Measurements from ENCODE around the gene KRTAP12-2.
"Not testable (repeated sequence)": the region's sequence is repeated elsewhere in the genome, so short reads cannot be mapped to it uniquely, and the experiment has no call there.

Gene KRTAP12-2

DNA sequence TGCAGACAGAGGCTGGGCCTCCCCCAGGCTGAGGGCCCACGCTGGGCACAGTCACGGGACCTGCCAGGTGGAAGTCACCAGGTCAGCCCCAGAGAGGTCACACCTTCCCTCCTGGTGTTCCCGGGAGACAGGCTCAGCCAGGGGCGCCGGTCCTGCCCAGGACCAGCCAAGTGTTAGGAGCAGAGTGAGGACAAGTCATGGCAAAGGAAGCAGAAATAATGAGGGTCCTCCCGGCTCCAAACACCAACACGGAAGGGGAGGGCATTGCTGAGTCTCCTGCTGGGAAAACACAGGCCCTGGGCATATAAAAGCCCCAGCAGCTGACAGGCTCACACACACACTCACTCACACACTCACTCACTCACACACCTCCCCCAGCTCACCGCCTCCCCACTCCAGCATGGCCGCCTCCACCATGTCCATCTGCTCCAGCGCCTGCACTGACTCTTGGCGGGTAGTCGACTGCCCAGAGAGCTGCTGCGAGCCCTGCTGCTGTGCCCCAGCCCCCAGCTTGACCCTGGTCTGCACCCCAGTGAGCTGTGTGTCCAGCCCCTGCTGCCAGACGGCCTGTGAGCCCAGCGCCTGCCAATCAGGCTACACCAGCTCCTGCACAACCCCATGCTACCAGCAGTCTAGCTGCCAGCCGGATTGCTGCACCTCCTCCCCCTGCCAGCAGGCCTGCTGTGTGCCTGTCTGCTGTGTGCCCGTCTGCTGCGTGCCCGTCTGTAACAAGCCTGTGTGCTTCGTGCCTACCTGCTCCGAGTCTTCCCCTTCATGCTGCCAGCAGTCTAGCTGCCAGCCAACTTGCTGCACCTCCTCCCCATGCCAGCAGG is 29.5 kb downstream of the KRTAP12-2 start, which contains the start of gene KRTAP10-10:
Gene KRTAP10-10 (plus strand): TSS at position 339 of the 833 bp plus-strand sequence. CDS start 62 bp downstream, at position 401.
- Histone ChIP-seq H3K4me1 (ENCODE audit: control insufficient read depth, insufficient read depth, low read length) (no peaks in the 10 kb centered on the region), H3K27me3 (ENCODE audit: control insufficient read depth, insufficient read depth, low read length) (no peaks in the 10 kb centered on the region), H3K4me3 (ENCODE audit: low read length) (no peak within 1 kb of the TSS), H3K27ac (ENCODE audit: low read depth, low read length) (no peak within 1 kb of the TSS), H3K36me3 (ENCODE audit: control insufficient read depth, insufficient read depth, low read length) (no peaks in the 10 kb centered on the region), H3K9ac (ENCODE audit: low read length) (no peak within 1 kb of the TSS)

DNA sequence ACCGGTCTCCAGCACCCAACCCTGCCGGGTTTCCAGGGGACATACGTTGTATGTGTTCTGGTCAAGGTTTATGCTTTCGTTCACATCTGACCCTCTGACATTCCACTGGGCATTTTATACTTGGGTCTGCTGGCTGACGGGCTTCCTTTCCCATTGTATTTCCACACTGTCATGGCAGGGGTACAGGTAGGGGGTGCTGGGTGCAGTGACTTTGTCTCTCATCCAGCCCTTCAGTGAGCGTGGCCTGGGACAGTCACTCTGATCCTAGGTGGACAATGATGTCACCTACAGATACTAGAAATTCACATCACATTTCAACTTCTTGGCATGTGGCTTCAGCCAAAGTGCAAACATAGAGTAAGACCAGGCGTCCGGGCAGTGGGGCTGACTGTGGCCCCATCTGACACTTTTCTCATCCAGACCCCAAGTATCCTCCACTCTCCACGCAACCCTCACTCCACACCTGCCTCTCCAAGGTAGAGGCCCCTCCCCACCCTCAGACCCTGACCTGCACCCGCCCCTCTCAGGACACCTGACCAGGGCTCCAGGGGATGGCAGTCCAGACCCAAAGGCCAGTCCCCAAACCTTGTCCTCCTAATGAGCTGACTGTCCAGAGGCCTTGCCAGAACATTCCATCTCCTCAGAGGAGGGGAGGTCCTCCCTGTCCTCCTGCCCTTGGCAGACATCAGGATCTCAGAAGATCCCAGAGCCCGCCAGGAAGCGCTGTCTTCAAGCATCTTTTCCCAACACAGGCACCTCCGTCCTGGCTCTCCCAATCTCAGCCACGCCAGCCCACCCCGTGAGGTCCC is 30.3 kb downstream of the KRTAP12-2 start:
- no peaks in the 10 kb centered on the region for H3K36me3 ChIP-seq (ENCODE audit: control insufficient read depth, insufficient read depth, low read length)
- H3K9ac ChIP-seq (ENCODE audit: low read length), result no peak overlapping the region
- H3K27ac ChIP-seq (ENCODE audit: low read depth, low read length), result no peak overlapping the region
- no peaks in the 10 kb centered on the region for H3K27me3 ChIP-seq (ENCODE audit: control insufficient read depth, insufficient read depth, low read length)
- H3K4me1 ChIP-seq (ENCODE audit: control insufficient read depth, insufficient read depth, low read length), result no peaks in the 10 kb centered on the region
- H3K4me3 ChIP-seq (ENCODE audit: low read length), result no peak overlapping the region

DNA sequence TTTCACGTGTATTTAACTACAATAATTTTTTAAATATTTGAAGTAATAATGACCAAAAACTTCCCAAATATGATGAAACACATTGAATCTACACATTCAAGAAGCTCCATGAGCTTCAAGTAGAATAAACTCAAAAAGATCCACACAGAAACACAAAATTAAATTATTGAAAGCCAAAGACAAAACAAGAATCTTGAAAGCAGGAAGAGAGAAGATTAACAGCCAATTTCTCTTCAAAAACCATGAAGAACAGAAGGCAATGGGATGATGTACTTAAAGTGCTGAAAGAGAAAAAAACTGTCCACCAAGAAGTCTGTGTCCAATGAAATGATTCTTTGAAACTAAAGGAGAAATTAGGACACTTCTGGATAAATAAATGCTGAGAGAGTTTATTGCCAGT is 34.7 kb downstream of the KRTAP12-2 start:
- Histone ChIP-seq H3K9ac (ENCODE audit: low read length) (no peak overlapping the region), H3K27me3 (ENCODE audit: control insufficient read depth, insufficient read depth, low read length) (no peaks in the 10 kb centered on the region), H3K27ac (ENCODE audit: low read depth, low read length) (no peak overlapping the region), H3K4me3 (ENCODE audit: low read length) (no peak overlapping the region), H3K36me3 (ENCODE audit: control insufficient read depth, insufficient read depth, low read length) (no peaks in the 10 kb centered on the region), H3K4me1 (ENCODE audit: control insufficient read depth, insufficient read depth, low read length) (no peaks in the 10 kb centered on the region)

DNA sequence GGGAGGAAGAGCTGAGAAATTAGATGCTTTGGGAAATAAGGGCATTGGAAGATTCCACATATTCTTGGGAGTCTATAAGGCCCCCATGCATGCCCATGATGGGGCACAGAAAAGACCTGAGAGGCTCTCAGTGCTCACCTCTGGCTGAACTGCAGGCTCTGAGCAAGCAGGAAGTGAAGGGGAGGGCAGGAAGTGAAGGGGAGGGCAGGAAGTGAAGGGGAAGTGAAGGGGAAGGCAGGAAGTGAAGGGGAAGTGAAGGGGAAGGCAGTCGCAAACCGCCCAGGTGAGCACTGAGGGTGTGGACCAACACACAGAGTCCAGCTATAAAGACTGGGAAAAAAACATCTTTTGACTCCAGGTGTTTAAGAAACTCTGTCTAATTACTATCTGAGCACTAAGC is 36.3 kb downstream of the KRTAP12-2 start:
- H3K27ac ChIP-seq (ENCODE audit: low read depth, low read length), result no peak overlapping the region
- H3K4me1 ChIP-seq (ENCODE audit: control insufficient read depth, insufficient read depth, low read length), result no peaks in the 10 kb centered on the region
- H3K27me3 ChIP-seq (ENCODE audit: control insufficient read depth, insufficient read depth, low read length), result no peaks in the 10 kb centered on the region
- no peak overlapping the region for H3K9ac ChIP-seq (ENCODE audit: low read length)
- no peaks in the 10 kb centered on the region for H3K36me3 ChIP-seq (ENCODE audit: control insufficient read depth, insufficient read depth, low read length)
- no peak overlapping the region for H3K4me3 ChIP-seq (ENCODE audit: low read length)

- H3K27me3 ChIP-seq (ENCODE audit: control insufficient read depth, insufficient read depth, low read length), result no peaks in the 10 kb centered on the region
- no peak overlapping the region for H3K9ac ChIP-seq (ENCODE audit: low read length)
- no peaks in the 10 kb centered on the region for H3K4me1 ChIP-seq (ENCODE audit: control insufficient read depth, insufficient read depth, low read length)
- no peak overlapping the region for H3K27ac ChIP-seq (ENCODE audit: low read depth, low read length)
- H3K4me3 ChIP-seq (ENCODE audit: low read length), result no peak overlapping the region
- H3K36me3 ChIP-seq (ENCODE audit: control insufficient read depth, insufficient read depth, low read length), result no peaks in the 10 kb centered on the region
Measured at GRCh38 chr21:44628707-44629391, 37.9 kb downstream of the KRTAP12-2 start.

GRCh38 chr21:44627831-44628233 is 38.9 kb downstream of the KRTAP12-2 start:
- not testable (repeated sequence) for H3K4me3 ChIP-seq (ENCODE audit: low read length); H3K27ac ChIP-seq (ENCODE audit: low read depth, low read length); H3K36me3 ChIP-seq (ENCODE audit: control insufficient read depth, insufficient read depth, low read length); H3K9ac ChIP-seq (ENCODE audit: low read length); H3K4me1 ChIP-seq (ENCODE audit: control insufficient read depth, insufficient read depth, low read length); H3K27me3 ChIP-seq (ENCODE audit: control insufficient read depth, insufficient read depth, low read length)

DNA sequence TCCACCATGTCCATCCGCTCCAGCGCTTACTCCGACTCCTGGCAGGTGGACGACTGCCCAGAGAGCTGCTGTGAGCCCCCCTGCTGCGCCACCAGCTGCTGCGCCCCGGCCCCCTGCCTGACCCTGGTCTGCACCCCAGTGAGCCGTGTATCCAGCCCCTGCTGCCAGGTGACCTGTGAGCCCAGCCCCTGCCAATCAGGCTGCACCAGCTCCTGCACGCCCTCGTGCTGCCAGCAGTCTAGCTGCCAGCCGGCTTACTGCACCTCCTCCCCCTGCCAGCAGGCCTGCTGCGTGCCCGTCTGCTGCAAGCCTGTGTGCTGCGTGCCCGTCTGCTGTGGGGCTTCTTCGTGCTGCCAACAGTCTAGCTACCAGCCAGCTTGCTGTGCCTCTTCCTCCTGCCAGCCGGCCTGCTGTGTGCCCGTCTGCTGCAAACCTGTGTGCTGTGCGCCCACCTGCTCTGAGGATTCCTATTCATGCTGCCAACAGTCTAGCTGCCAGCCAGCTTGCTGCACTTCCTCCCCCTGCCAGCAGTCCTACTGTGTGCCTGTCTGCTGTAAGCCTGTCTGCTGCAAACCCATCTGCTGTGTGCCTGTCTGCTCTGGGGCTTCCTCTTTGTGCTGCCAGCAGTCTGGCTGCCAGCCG is 39.4 kb downstream of the KRTAP12-2 start:
- not testable (repeated sequence) for H3K4me1 ChIP-seq (ENCODE audit: control insufficient read depth, insufficient read depth, low read length); H3K27me3 ChIP-seq (ENCODE audit: control insufficient read depth, insufficient read depth, low read length); H3K36me3 ChIP-seq (ENCODE audit: control insufficient read depth, insufficient read depth, low read length); H3K9ac ChIP-seq (ENCODE audit: low read length); H3K27ac ChIP-seq (ENCODE audit: low read depth, low read length); H3K4me3 ChIP-seq (ENCODE audit: low read length)

GRCh38 chr21:44626673-44627143 is 40.0 kb downstream of the KRTAP12-2 start, which contains the start of gene KRTAP10-9:
Gene KRTAP10-9 (plus strand): TSS chr21:44627093. CDS start chr21:44627172, 79 bp downstream.
- Histone ChIP-seq H3K4me1 (ENCODE audit: control insufficient read depth, insufficient read depth, low read length) (no peaks in the 10 kb centered on the region), H3K36me3 (ENCODE audit: control insufficient read depth, insufficient read depth, low read length) (no peaks in the 10 kb centered on the region), H3K4me3 (ENCODE audit: low read length) (no peak within 1 kb of the TSS), H3K27ac (ENCODE audit: low read depth, low read length) (no peak within 1 kb of the TSS), H3K27me3 (ENCODE audit: control insufficient read depth, insufficient read depth, low read length) (no peaks in the 10 kb centered on the region), H3K9ac (ENCODE audit: low read length) (no peak within 1 kb of the TSS)

GRCh38 chr21:44626262-44626661 is 40.5 kb downstream of the KRTAP12-2 start:
- Histone ChIP-seq H3K36me3 (ENCODE audit: control insufficient read depth, insufficient read depth, low read length) (no peaks in the 10 kb centered on the region), H3K9ac (ENCODE audit: low read length) (no peak overlapping the region), H3K4me3 (ENCODE audit: low read length) (no peak overlapping the region), H3K4me1 (ENCODE audit: control insufficient read depth, insufficient read depth, low read length) (no peaks in the 10 kb centered on the region), H3K27me3 (ENCODE audit: control insufficient read depth, insufficient read depth, low read length) (no peaks in the 10 kb centered on the region), H3K27ac (ENCODE audit: low read depth, low read length) (no peak overlapping the region)

GRCh38 chr21:44625756-44626155 is 41.0 kb downstream of the KRTAP12-2 start:
- no peak overlapping the region for H3K27ac ChIP-seq (ENCODE audit: low read depth, low read length)

DNA sequence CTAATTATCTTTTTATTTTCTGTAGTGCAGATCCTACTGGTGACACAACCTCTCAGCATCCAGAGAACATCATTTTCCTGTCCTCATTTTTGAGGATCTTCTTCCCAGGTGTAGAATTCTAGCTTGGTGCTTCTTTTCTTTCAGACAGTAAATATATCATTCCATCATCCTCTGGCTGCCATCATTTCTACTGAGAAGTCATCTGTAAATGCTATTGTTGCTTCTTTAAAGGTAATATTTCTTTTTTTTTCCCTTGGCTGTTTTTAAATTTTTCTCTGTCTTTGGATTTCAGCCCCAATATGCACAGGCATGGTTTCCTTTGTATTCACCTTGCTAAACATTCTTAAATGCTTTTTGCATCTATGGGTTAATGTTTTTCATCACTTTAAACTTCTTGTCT is 43.2 kb downstream of the KRTAP12-2 start:
- no peaks in the 10 kb centered on the region for H3K27me3 ChIP-seq (ENCODE audit: control insufficient read depth, insufficient read depth, low read length)
- H3K9ac ChIP-seq (ENCODE audit: low read length), result no peak overlapping the region
- no peaks in the 10 kb centered on the region for H3K36me3 ChIP-seq (ENCODE audit: control insufficient read depth, insufficient read depth, low read length)
- no peaks in the 10 kb centered on the region for H3K4me1 ChIP-seq (ENCODE audit: control insufficient read depth, insufficient read depth, low read length)
- H3K27ac ChIP-seq (ENCODE audit: low read depth, low read length), result no peak overlapping the region
- H3K4me3 ChIP-seq (ENCODE audit: low read length), result no peak overlapping the region

More at GRCh38 chr21:44625756-44626155, 41.0 kb downstream of the KRTAP12-2 start:
- Histone ChIP-seq H3K4me1 (ENCODE audit: control insufficient read depth, insufficient read depth, low read length) (no peaks in the 10 kb centered on the region), H3K27me3 (ENCODE audit: control insufficient read depth, insufficient read depth, low read length) (no peaks in the 10 kb centered on the region), H3K9ac (ENCODE audit: low read length) (no peak overlapping the region), H3K4me3 (ENCODE audit: low read length) (no peak overlapping the region), H3K36me3 (ENCODE audit: control insufficient read depth, insufficient read depth, low read length) (no peaks in the 10 kb centered on the region)

GRCh38 chr21:44619886-44620285 is 46.8 kb downstream of the KRTAP12-2 start:
- Histone ChIP-seq H3K27me3 (ENCODE audit: control insufficient read depth, insufficient read depth, low read length) (no peaks in the 10 kb centered on the region), H3K36me3 (ENCODE audit: control insufficient read depth, insufficient read depth, low read length) (no peaks in the 10 kb centered on the region), H3K4me1 (ENCODE audit: control insufficient read depth, insufficient read depth, low read length) (no peaks in the 10 kb centered on the region), H3K27ac (ENCODE audit: low read depth, low read length) (no peak overlapping the region), H3K4me3 (ENCODE audit: low read length) (no peak overlapping the region), H3K9ac (ENCODE audit: low read length) (no peak overlapping the region)

Measured in rectal smooth muscle tissue (tissue), 1 donor.